SK-N-DZ (cell line): Measurements from ENCODE around the gene DSC1.

Experiments used
- DNase-seq: peaks from one replicate; pipeline ENCODE4 v3.0.0-alpha.2; 2015; ENCODE audit warnings: low spot score

DSC1 gene

GRCh38 chr18:31105733-31106132, 56.9 kb downstream of the DSC1 start:
- DNase-seq = no peak

GRCh38 chr18:31104444-31104843, 58.2 kb downstream of the DSC1 start:
- DNase-seq = no peak

GRCh38 chr18:31103423-31103822, 59.2 kb downstream of the DSC1 start:
- no peak for DNase-seq

- no peak for DNase-seq
Observed at GRCh38 chr18:31102941-31103340, 59.7 kb downstream of the DSC1 start.

- no peak for DNase-seq
Observed at GRCh38 chr18:31102025-31102684, 60.5 kb downstream of the DSC1 start, which contains the start of gene DSC2. Gene DSC2, minus strand, starts transcription at chr18:31102421. Its CDS starts 450 bp downstream, at chr18:31101971.

- DNase-seq = no peak
Observed at GRCh38 chr18:31101183-31102024, 61.3 kb downstream of the DSC1 start.

GRCh38 chr18:31100436-31101182, 62.0 kb downstream of the DSC1 start:
- no peak for DNase-seq

- DNase-seq = no peak
Observed at GRCh38 chr18:31099450-31100230, 63.0 kb downstream of the DSC1 start.

GRCh38 chr18:31098878-31099277, 63.8 kb downstream of the DSC1 start:
- DNase-seq = no peak

- DNase-seq = no peak
Observed at GRCh38 chr18:31097666-31098065, 65.0 kb downstream of the DSC1 start.

GRCh38 chr18:31093880-31094279, 68.8 kb downstream of the DSC1 start:
- DNase-seq = no peak

GRCh38 chr18:31093294-31093693, 69.4 kb downstream of the DSC1 start:
- DNase-seq = no peak

- DNase-seq = no peak
Observed at GRCh38 chr18:31091350-31091749, 71.3 kb downstream of the DSC1 start.

GRCh38 chr18:31088532-31088931, 74.1 kb downstream of the DSC1 start:
- DNase-seq = no peak

GRCh38 chr18:31079973-31080372, 82.7 kb downstream of the DSC1 start:
- no peak for DNase-seq
